Progenitor cell of endocrine pancreas (in vitro differentiated cells): ENCODE data around the gene HMOX2. TPM values are rescaled to one million over a fixed set of nuclear protein-coding genes. Genes with fewer than 3 reads are reported as not detected.

ENCODE experiments used
- DNase-seq: peaks from one replicate; pipeline ENCODE4 v3.0.0; 2021; ENCODE audit warnings: low spot score; ENCODE audit not compliant: unreplicated experiment
- H3K27ac Mint-ChIP-seq: 2 replicates; pipeline ENCODE4 v1.8.0; 2021; ENCODE audit warnings: mild to moderate bottlenecking, moderate library complexity, mixed read lengths
- H3K27me3 Mint-ChIP-seq: 2 replicates; pipeline ENCODE4 v1.8.0; 2021; ENCODE audit warnings: mixed read lengths
- H3K36me3 Mint-ChIP-seq: 2 replicates; pipeline ENCODE4 v1.8.0; 2022; ENCODE audit warnings: mixed read lengths; ENCODE audit not compliant: insufficient read depth
- H3K4me1 Mint-ChIP-seq: 2 replicates; pipeline ENCODE4 v1.8.0; 2021; ENCODE audit warnings: low read depth, mixed read lengths
- H3K4me3 Mint-ChIP-seq: 2 replicates; pipeline ENCODE4 v1.8.0; 2021; ENCODE audit warnings: low read depth, mild to moderate bottlenecking, moderate library complexity, mixed read lengths
- H3K9me3 Mint-ChIP-seq: 2 replicates; pipeline ENCODE4 v1.8.0; 2021; ENCODE audit warnings: low read depth, mixed read lengths
- long read RNA-seq: library from polyadenylated mRNA; unstranded; transcript quantifications from one replicate; pipeline ENCODE4 v2.0.0, GENCODE V29; 2020
- total RNA-seq: library from RNA; stranded (reverse); gene quantifications from 2 replicates; pipeline ENCODE4 v1.2.1, GENCODE V29; 2021
- TF ChIP-seq, protein P1 (sequence below): fragments of 200-600 bp; sonication (generic); IDR thresholded peaks from one replicate; pipeline ENCODE4 v1.5.0; 2021; ENCODE audit warnings: antibody characterized with exemption, mild to moderate bottlenecking; ENCODE audit not compliant: unreplicated experiment

HMOX2 gene, protein sequence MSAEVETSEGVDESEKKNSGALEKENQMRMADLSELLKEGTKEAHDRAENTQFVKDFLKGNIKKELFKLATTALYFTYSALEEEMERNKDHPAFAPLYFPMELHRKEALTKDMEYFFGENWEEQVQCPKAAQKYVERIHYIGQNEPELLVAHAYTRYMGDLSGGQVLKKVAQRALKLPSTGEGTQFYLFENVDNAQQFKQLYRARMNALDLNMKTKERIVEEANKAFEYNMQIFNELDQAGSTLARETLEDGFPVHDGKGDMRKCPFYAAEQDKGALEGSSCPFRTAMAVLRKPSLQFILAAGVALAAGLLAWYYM
- total RNA-seq = 28.5 and 30.1 TPM in 2 replicates
- long read RNA-seq, transcript HMOX2-208 (6 exons, 2,147 nt) = major isoform, 41 of 54 reads
- long read RNA-seq, partial matches to known transcripts = 1 of 54 reads
- long read RNA-seq, other reads (novel, unspliced or antisense) = 5 of 54 reads

DNA sequence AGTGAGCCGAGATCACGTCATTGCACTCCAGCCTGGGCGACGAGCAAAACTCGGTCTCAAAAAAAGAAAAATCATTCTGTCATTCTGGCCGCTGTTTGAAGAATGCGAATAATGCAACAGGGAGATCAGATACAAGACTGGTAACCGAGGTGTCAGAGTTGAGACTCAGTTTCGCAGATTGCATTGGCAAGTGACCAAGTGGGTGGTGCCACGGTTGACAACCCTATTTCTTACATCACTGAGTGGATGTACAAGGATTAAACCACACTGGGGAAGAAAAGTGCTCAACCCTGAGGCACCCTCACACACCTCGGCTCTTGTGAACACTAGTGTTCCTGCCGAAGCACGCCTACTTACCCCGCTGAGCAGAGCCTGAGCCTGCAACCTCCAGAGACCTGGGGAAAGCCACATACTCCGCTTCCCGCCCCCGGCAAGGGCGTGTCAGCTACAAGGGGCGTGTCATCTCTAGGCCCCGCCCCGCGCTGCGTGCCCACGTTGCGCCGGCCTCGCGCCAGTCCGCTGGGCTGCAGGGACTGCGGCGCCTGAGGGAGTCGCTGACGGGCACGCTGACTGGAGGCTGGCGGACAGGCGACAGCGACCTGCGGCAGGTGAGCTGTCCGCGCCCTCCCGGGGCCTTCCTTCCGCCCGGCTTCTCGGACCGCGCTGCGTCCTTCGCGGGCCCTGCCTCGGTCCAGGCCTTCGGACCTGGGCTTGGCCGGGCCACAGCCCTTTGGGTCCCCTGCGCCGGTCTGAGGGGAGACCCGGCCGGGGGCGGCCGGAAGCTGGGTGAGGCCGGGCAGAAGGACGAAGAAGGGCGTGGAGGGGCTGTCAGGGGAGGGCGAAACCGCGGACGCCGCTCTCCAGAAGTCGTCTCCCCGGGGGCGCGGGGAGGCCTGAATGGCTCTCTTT is at the start of gene HMOX2:
Gene HMOX2, plus strand, starts transcription at position 519 of the 909 bp plus-strand sequence. CDS start 29,127 bp downstream, outside the sequence.
- H3K4me1 Mint-ChIP-seq = peaks cover 10% of the 10 kb centered on the region
- H3K4me3 Mint-ChIP-seq = peak within 1 kb of the TSS; percentile 77
- TF ChIP-seq, protein P1, sequence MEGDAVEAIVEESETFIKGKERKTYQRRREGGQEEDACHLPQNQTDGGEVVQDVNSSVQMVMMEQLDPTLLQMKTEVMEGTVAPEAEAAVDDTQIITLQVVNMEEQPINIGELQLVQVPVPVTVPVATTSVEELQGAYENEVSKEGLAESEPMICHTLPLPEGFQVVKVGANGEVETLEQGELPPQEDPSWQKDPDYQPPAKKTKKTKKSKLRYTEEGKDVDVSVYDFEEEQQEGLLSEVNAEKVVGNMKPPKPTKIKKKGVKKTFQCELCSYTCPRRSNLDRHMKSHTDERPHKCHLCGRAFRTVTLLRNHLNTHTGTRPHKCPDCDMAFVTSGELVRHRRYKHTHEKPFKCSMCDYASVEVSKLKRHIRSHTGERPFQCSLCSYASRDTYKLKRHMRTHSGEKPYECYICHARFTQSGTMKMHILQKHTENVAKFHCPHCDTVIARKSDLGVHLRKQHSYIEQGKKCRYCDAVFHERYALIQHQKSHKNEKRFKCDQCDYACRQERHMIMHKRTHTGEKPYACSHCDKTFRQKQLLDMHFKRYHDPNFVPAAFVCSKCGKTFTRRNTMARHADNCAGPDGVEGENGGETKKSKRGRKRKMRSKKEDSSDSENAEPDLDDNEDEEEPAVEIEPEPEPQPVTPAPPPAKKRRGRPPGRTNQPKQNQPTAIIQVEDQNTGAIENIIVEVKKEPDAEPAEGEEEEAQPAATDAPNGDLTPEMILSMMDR = peak; percentile 59
- peaks cover 2% of the 10 kb centered on the region for H3K9me3 Mint-ChIP-seq
- peak; percentile 90 for DNase-seq
- peak within 1 kb of the TSS; percentile 96 for H3K27ac Mint-ChIP-seq
- H3K27me3 Mint-ChIP-seq = no peaks in the 10 kb centered on the region
- peaks cover 8% of the 10 kb centered on the region for H3K36me3 Mint-ChIP-seq

DNA sequence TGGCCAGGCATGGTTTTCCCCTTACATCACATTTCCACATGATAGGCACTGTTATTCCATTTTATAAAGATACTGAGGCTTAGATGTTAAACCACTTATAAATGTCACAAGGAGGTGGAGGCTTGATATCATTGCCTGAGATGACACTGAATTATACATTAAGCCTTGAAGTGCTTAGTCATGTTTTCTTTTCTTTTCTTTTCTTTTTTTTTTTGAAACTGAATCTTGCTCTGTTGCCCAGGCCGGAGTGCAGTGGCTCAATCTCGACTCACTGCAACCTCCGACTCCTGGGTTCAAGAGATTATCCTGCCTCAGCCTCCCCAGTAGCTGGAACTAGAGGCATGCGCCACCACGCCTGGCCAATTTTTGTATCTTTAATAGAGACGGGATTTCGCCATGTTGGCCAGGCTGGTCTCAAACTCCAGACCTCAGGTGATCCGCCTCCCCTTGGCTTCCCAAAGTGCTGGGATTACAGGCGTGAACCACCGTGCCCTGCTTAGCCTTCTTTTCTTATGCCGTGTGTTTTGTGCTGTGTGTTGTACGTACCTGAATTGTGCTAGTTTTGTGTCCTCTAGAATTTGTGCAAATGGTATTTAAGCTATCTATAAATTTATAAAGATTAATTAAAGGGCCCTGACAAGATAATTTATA is 49.4 kb upstream of the HMOX2 start:
- H3K4me1 Mint-ChIP-seq = peaks cover 16% of the 10 kb centered on the region
- TF ChIP-seq, protein P1 = no peak
- no peak for DNase-seq
- no peaks in the 10 kb centered on the region for H3K27me3 Mint-ChIP-seq
- H3K27ac Mint-ChIP-seq = peak overlapping the region; percentile 95
- no peaks in the 10 kb centered on the region for H3K9me3 Mint-ChIP-seq
- peak overlapping the region; percentile 98 for H3K4me3 Mint-ChIP-seq
- H3K36me3 Mint-ChIP-seq = peaks cover 7% of the 10 kb centered on the region

DNA sequence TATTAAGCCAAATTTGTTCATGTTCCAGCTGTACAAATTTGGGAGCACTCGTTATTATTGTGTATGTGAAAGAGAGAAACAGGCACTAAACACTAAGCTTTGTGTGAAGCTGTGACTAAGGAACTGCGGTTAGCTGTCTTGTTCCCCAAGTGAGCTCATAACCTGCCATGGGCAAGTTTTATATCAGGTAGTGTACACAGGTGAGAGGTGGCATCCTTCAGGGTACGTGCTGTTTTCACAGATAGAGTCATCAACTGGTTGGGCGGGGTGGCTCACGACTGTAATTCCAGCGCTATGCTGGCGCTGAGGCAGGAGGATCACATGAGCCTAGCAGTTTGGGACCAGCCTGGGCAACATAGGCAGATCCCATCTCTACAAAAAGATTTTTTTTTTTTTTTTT is 47.7 kb upstream of the HMOX2 start:
- peaks cover 17% of the 10 kb centered on the region for H3K4me1 Mint-ChIP-seq
- TF ChIP-seq, protein P1 = no peak
- no peak for DNase-seq
- H3K9me3 Mint-ChIP-seq = no peaks in the 10 kb centered on the region
- H3K27ac Mint-ChIP-seq = no peak overlapping the region
- H3K36me3 Mint-ChIP-seq = peaks cover 7% of the 10 kb centered on the region
- no peaks in the 10 kb centered on the region for H3K27me3 Mint-ChIP-seq
- H3K4me3 Mint-ChIP-seq = no peak overlapping the region

DNA sequence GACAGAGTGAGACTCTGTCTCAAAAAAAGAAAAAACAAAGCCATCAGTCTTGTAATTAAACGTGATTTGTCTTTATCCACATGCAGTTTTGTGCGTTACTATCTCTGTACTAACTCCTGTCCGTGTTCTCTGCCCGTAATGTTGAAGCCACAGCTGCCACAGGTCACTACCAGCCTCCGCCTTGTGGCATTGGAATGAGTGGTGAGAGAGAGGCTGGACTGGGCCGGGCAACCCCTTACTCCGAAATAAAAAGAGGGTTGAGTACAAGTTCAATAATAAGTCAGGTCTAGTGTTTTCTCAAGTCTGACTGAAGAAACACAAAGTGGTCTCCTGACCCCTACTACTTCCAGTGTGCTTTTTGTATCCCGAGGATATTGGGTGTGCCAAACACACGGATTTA is 45.2 kb upstream of the HMOX2 start:
- Mint-ChIP-seq H3K4me1 (peaks cover 21% of the 10 kb centered on the region), H3K36me3 (peaks cover 15% of the 10 kb centered on the region), H3K4me3 (no peak overlapping the region), H3K9me3 (no peaks in the 10 kb centered on the region), H3K27me3 (no peaks in the 10 kb centered on the region), H3K27ac (no peak overlapping the region)
- no peak for DNase-seq
- TF ChIP-seq, protein P1 = no peak

DNA sequence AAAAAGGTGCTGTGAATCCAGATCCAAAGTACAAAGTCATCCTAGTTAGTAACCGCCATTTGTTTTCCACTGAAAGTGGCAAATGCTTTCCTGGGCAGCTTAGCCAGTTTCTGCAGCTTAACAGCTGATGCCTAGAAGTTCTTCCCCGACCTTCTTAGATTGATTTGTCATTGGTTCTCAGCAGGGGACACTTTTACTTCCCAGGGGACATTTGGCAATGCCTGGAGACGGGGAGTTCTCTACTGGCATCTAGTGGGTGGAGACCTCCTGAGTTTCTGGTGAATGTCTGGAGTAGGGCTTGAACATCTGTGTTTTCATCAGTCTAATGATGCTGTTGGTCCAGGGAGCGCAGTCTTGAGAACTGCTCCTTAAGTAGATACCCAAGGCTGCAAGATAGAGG is 43.0 kb upstream of the HMOX2 start:
- DNase-seq = no peak
- Mint-ChIP-seq H3K4me1 (peaks cover 8% of the 10 kb centered on the region), H3K9me3 (no peaks in the 10 kb centered on the region), H3K27me3 (no peaks in the 10 kb centered on the region), H3K27ac (no peak overlapping the region), H3K36me3 (peaks cover 20% of the 10 kb centered on the region), H3K4me3 (no peak overlapping the region)
- TF ChIP-seq, protein P1 = no peak
